HG03139 (cell line): ENCODE results near the gene PRLH.

Experiments
- ATAC-seq: cut with Tn5 transposase; IDR thresholded peaks from one replicate; pipeline ENCODE4 v1.9.1; 2021; ENCODE audit not compliant: unreplicated experiment

Gene PRLH, protein sequence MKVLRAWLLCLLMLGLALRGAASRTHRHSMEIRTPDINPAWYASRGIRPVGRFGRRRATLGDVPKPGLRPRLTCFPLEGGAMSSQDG

GRCh38 chr2:237566401-237567235 lies at the start of gene PRLH:
TSS of gene PRLH (plus strand) at chr2:237566574. CDS start at chr2:237566574, 0 bp downstream.
- no peak for ATAC-seq

DNA sequence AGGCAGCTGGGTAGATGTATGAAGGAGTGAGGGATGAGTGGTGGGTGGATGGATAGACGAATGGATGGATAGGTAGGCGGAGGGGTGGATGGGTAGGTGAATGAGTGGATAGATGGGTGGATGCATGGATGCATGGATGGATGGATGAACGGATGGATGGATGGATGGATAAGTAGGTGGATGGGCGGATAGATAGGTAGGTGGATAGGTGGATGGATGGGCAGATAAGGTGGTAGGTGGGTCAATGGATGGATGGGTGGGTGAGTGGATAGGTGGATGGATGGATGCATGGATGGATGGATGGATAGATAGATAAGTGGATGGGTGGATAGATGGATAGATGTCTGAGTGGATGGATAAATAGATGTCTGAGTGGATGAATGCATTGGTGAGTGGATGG lies 49.2 kb upstream of the PRLH start:
- ATAC-seq = no peak

DNA sequence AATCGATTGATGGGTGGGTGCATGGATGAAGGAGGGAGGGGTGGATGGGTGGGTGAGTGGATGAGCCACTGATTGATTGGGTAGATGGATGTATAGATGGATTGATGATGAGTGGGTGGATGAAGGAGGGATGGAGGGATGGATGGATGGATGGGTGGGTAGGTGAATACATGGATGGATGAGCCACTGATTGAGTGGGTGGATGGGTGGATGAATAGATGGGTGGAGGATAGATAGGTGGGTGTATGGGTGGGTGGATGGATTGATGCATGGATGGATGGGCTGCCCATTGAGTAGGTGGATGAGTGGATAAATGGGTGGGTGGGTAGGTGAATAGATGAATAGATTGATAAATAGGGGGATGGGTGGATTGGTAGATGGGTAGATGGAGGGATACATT lies 48.4 kb upstream of the PRLH start:
- ATAC-seq = no peak

DNA sequence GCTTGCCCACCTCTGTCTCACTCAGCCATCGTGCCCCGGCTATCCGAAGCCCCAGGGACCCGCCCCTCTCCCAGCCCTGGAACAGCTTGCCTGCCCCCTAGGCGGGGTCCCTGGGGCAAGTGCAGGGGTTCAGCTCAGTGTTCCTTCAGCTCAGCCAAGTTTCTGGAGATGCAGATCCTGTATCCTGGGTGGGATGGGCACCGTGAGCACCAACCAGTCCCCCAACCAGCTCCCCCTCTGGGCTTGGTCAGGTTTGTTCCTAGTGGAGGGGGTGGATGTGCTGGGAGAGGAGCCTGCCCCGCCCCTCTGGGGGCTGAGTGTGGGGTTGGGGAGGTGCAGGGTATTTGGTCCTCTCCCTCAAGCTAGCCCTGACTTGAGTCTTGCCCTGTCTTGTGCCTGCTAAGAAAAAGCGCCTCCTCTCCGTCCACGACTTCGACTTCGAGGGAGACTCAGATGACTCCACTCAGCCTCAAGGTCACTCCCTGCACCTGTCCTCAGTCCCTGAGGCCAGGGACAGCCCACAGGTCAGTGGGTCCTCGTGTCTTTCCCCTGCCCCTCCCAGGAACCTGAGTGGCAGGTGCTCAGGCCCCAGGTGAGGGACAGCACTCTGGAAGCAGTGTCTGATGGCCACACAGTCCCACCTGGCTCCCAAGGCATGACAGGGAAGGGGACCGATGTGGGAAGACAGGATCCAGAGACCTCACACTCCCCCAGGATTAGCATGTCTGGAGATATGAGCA lies 46.7 kb upstream of the PRLH start:
- ATAC-seq = no peak

DNA sequence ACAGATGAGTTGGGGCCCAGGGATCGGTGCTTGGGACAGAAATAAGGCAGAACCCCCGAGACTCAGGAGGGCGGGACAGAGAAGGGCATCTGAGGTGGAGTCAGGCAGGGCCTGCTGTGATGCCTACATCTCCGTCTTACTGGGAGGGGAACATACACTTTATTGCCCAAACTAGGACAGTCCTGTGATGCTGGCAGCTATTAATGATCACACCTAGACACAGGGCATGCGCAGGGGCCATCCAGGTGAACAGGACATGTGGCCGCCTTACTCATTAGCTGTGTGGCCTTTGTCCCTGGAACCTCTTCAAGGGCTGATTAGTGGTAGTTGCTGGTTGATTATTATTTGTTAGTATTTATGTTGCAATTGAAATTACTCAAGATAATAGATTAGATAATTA lies 46.1 kb upstream of the PRLH start:
- ATAC-seq = no peak

- ATAC-seq = no peak
These were observed 41.7 kb upstream of the PRLH start for GRCh38 chr2:237524631-237525030.

DNA sequence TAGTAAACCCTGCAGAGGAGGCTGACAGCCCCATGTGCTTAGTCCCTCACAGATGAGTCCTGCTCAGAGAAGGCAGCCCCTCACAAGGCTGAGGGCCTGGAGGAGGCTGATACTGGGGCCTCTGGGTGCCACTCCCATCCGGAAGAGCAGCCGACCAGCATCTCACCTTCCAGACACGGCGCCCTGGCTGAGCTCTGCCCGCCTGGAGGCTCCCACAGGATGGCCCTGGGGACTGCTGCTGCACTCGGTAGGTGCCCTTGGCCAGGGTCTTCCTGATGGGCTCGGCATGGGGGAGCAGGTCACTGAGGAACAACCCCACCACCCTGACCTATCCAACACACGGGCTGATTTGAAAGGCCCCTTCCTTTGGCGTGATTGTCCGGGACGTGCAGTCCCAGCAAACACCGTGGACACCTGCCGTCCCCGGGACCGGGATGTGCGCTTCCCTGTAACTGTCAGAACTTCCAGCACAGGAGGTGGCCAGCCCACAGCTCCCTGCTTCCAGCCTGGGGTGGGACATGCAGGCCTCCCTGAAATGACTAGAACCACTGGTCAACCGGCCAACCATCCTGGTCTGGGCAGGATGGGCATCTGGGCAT lies 40.7 kb upstream of the PRLH start:
- ATAC-seq = no peak

GRCh38 chr2:237527233-237527632 lies 39.1 kb upstream of the PRLH start:
- no peak for ATAC-seq

DNA sequence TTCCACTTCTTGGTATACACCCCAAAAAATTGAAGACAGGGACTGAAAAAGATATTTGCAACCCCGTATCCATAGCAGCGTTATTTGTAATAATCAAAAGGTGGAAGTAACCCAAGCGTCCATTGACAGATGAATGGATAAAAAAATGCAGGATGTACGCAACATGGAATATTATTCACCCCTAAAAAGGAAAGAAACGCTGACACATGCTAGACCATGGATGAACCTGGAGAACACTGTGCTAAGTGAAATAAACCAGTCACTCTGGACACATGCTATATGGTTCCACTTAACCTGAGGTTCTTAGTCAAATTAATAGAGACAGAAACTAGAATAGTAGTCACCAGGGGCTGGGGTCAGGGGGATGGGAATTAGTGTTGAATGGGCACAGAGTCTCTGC lies 38.6 kb upstream of the PRLH start:
- ATAC-seq = no peak

DNA sequence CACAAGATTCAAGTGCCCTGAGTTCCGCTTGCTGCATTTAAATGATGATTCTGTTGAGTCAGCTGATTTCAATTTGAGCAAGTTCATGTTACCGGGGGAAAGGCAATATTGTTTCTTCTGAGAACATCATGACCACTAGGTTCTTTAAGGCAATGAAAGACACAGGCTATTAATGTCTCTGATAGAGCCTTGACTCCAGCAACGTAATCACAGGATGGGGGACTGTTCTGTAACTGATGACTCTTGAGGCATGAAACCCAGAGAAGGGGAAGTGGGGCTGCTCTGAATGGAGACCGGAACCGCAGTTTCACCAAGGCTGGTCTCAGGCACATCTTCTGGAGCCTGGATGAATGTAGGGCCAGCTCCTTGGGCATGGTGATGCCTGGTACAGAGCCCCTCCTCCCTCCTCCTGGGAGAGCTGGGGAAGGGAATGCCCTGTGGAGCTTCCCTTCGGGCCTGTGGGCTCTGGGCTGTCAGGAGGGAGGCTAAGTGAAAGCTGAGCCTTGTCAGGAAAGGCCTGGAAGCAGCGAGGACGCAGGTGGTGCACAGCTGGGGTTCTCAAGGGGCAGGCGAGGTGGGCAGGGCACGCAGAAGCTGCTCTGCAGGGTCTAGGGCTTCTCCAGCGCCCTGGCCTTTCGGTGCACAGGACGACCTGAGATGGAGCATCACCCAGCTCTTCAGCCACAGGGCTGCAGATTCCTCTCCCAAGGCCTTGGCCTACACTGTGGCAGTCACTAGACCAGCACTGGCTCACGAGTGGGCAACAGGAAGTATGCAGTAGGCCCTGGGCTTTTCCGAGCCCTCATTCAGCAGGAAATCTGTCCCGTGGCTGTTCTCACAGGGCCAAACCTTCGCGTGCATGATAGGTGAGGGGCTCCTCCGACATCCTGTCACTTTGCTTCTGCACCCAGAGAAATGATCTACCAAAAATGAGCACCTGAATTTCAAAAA lies 36.6 kb upstream of the PRLH start:
- peak; percentile 85 for ATAC-seq

GRCh38 chr2:237530472-237531433 lies 35.6 kb upstream of the PRLH start:
- peak; percentile 40 for ATAC-seq

GRCh38 chr2:237532160-237532559 lies 34.2 kb upstream of the PRLH start:
- no peak for ATAC-seq

- ATAC-seq = no peak
These were observed 32.7 kb upstream of the PRLH start for GRCh38 chr2:237533668-237534161.

DNA sequence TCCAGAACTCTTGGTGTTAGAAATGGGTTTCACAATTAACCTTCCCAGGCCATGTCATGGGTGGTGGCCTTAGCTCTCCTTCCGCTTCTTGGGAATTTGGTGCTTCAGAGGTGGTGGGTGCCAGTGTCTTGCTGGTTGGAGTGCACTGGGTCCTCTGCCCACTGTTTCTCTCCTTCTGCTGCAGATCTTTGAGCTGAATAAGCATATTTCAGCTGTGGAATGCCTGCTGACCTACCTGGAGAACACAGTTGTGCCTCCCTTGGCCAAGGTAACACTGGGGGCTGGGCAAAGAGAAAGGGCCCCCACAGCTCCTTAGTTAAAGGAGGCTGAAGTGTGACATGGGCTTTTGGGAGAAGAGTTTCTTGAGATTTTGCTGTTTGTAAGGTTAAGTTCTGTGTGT lies 32.0 kb upstream of the PRLH start:
- ATAC-seq = no peak

- no peak for ATAC-seq
These were observed 30.8 kb upstream of the PRLH start for GRCh38 chr2:237535385-237536082.

GRCh38 chr2:237536083-237536415 lies 30.3 kb upstream of the PRLH start:
- ATAC-seq = no peak

DNA sequence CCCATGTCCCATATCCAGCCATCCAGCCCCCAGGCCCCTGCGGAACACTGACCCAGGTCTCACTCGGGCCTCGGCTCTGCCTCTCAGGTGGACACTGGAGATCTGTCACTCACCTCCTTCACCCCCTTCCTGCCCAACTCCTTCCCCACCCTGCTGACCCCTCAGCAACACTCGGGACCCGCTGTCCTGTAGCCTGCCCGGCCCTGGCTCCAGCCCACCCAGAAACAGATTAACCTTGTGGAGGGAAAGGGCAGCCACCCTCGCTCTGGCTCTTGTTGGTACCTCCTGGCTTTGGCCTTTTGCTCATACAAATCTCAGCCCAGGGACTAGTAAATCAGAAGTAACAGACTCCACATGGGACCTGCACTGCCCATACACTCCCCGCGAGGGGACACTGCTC lies 29.8 kb upstream of the PRLH start:
- no peak for ATAC-seq

DNA sequence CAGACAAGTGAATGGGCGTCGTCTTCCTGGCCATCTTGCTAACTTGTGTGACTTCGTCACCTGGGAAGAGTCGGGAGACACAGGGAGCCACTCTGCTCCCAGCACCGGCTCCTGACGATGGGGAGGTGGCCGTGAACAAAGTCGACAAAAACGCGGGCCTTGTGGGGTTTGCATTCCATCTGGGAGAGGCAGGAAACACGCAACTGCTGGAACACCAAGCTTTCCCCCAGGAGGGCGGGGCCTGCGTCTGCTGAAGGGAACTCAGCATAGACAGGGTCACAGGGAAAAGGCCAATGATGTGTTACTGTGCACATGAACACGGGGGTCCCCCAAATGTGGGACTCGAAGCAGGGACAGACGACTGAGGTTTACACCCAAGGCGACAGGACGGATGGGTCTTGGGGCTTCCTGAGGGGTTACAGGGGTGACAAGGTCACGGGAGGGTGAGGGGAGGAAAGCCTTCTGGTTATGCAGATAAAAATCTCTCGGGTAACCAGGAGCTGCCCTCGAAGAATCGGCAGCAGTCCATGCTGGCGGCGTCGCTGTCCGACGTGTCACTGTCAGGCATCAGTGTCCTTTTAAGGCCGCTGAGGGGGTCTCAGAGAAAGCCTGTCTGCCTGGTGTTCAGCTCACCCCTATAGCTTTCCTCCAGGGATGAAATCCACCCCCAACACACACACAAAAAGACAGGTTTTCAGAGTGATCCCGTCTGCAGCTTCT lies 28.2 kb upstream of the PRLH start:
- no peak for ATAC-seq
